AG10803 (cell line): ENCODE data around the gene RNF187.

Source experiments
- DNase-seq: peaks from one replicate; pipeline ENCODE4 v3.0.0; 2010; ENCODE audit warnings: low read depth
- H3K4me3 ChIP-seq: 2 replicates; pipeline ENCODE4 v1.5.1; 2011; ENCODE audit warnings: mild to moderate bottlenecking, low read length, control low read depth
- TF ChIP-seq, protein P1 (sequence below): conservative IDR thresholded peaks from 2 replicates; pipeline ENCODE4 v1.5.1; 2011; ENCODE audit warnings: mild to moderate bottlenecking, low read length, control low read depth, inconsistent platforms

RNF187 gene

GRCh38 chr1:228544921-228545591 lies 57.9 kb downstream of the RNF187 start:
- TF ChIP-seq, protein P1, sequence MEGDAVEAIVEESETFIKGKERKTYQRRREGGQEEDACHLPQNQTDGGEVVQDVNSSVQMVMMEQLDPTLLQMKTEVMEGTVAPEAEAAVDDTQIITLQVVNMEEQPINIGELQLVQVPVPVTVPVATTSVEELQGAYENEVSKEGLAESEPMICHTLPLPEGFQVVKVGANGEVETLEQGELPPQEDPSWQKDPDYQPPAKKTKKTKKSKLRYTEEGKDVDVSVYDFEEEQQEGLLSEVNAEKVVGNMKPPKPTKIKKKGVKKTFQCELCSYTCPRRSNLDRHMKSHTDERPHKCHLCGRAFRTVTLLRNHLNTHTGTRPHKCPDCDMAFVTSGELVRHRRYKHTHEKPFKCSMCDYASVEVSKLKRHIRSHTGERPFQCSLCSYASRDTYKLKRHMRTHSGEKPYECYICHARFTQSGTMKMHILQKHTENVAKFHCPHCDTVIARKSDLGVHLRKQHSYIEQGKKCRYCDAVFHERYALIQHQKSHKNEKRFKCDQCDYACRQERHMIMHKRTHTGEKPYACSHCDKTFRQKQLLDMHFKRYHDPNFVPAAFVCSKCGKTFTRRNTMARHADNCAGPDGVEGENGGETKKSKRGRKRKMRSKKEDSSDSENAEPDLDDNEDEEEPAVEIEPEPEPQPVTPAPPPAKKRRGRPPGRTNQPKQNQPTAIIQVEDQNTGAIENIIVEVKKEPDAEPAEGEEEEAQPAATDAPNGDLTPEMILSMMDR: no peak
- DNase-seq: no peak
- H3K4me3 ChIP-seq: no peak overlapping the region
